Epithelial cell of proximal tubule (primary cell): Measurements from ENCODE around the gene CD9. TPM values are rescaled to one million over a fixed set of nuclear protein-coding genes. Genes with fewer than 3 reads are reported as not detected.

ENCODE experiments used
- DNase-seq: peaks from one replicate; pipeline ENCODE4 v3.0.0-alpha.2; 2011; ENCODE audit warnings: low read depth
- H3K4me3 ChIP-seq: 2 replicates; pipeline ENCODE4 v1.5.1; 2011; ENCODE audit warnings: low read depth, mild to moderate bottlenecking, low read length
- total RNA-seq: library from RNA; depleted of rRNA; stranded (reverse); fragments of >200 nt; gene quantifications from 2 replicates; pipeline ENCODE4 v1.2.3, GENCODE V29; 2015
- TF ChIP-seq, protein P1 (sequence below): conservative IDR thresholded peaks from 2 replicates; pipeline ENCODE4 v1.5.1; 2012; ENCODE audit warnings: low read depth, mild to moderate bottlenecking, low read length

CD9 gene
- total RNA-seq, 1 donor from 2014 or later: 284 TPM

DNA sequence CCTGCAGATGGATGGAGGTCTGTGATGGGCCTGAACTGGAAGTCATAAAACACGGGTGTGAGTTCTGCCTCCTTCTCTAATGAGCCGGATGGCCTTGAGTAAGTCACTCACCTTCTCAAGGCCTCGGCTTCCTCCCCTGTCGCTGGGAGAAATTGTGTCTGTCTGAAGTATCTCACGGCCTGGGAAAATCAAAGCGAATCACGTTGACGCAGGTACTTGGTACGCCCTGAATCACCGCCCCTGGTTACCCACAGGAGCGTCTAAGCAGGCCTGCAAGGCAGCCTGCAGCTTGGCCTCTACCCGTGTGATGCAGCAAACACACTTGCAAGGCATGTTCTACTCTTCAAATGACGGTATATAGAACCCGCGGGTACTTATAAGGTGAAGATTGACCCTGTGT, 28.1 kb upstream of the CD9 start:
- H3K4me3 ChIP-seq: no peak overlapping the region
- TF ChIP-seq, protein P1, sequence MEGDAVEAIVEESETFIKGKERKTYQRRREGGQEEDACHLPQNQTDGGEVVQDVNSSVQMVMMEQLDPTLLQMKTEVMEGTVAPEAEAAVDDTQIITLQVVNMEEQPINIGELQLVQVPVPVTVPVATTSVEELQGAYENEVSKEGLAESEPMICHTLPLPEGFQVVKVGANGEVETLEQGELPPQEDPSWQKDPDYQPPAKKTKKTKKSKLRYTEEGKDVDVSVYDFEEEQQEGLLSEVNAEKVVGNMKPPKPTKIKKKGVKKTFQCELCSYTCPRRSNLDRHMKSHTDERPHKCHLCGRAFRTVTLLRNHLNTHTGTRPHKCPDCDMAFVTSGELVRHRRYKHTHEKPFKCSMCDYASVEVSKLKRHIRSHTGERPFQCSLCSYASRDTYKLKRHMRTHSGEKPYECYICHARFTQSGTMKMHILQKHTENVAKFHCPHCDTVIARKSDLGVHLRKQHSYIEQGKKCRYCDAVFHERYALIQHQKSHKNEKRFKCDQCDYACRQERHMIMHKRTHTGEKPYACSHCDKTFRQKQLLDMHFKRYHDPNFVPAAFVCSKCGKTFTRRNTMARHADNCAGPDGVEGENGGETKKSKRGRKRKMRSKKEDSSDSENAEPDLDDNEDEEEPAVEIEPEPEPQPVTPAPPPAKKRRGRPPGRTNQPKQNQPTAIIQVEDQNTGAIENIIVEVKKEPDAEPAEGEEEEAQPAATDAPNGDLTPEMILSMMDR: no peak
- DNase-seq: no peak

- H3K4me3 ChIP-seq: no peak overlapping the region
- TF ChIP-seq, protein P1: no peak
- no peak for DNase-seq
These were observed 27.3 kb upstream of the CD9 start for GRCh38 chr12:6172862-6173261.

GRCh38 chr12:6177642-6178358, 22.4 kb upstream of the CD9 start:
- TF ChIP-seq, protein P1: no peak
- no peak for DNase-seq
- H3K4me3 ChIP-seq: no peak overlapping the region

DNA sequence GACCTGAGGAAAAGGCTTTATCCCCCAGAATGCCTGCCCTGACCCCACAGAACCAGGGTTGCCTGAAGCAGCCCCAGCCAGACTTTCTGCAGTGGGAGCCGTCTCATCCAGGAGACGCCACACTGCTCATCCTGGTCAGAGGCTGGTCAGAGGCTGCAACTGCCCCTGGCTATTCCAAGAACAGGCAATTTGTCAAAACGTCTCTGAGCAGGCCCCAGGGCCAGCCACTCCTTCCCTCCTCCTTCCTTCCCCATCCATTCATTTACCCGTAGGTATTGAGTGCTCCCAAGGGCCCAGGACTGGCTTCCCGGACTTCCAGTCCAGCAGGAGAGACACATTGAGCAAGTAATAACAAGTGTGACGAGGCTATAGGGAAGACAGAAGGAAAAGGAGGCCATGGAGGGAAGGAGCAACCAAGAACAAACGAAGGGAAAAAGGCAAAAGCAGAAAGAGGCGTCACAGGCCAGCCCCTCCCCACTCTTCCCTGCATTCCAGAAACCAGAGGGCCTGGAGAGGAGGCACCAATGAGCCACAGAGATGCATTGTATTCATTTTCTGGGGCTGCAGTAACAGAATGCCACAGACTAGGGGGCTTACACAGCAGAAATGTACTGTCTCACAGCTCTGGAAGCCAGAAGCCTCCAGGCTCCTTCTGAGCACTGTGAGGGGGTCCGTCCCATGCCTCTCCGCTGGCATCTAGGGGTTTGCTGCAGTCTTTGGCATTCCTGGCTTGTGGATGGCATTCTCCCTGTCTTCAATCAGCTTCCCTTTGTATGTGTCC, 21.0 kb upstream of the CD9 start:
- no peak for DNase-seq
- no peak overlapping the region for H3K4me3 ChIP-seq
- TF ChIP-seq, protein P1: peak; percentile 10

DNA sequence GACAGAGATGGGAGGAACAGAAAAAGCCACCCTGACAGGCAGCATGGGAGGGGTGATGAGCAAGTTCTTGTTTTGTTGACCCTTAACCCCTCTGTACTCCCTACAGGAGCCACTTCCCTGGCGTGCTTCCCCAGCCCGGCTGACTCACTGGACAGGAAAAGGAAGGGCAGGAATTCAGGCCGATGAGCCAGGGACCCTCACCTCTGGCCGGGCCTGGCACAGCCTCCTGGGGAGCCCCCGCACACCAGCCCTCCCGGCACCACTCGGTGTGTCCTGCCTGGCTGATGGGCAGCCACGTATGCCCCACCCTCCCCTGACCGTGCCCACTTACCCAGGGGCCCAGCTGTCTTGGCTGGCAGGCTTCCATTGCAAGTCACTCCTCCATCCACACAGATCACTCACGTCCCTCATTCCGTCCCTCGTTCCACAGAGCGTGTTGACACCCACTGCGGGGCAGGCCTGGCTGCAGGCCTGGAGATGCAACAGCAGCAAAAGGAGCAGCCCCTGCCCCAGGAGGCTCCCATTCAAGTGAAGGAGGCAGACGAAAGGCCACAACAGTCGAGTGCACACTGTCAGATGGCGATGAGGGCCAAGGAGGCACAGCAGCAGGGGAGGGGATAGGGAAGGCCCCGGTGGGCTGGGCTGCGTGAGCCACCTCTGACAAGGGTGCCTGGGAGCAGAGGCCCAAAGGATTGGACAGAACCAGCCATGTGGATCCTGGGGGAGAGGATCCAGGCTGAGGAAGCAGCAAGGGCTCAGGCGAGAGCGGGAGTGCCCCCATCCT, 19.7 kb upstream of the CD9 start:
- TF ChIP-seq, protein P1: no peak
- H3K4me3 ChIP-seq: no peak overlapping the region
- no peak for DNase-seq

DNA sequence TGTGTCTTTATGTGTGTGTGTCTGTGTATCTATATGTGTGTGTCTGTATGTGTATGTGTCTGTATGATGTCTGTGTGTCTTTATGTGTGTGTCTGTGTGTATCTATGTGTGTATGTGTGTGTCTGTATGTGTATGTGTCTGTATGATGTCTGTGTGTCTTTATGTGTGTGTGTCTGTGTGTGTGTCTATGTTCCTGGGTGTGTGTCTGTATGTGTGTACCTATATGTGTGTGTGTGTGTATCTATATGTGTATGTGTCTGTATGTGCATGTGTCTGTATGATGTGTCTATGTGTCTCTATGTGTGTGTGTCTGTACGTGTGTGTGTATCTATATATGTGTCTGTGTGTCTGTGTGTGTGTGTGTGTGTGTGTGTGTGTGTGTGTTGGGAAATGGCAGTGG, 19.0 kb upstream of the CD9 start:
- no peak for DNase-seq
- no peak overlapping the region for H3K4me3 ChIP-seq
- TF ChIP-seq, protein P1: no peak
